GM12892 (cell line): ENCODE measurements around the gene GTF2I.
"Not testable (repeated sequence)": the region's sequence is repeated elsewhere in the genome, so short reads cannot be mapped to it uniquely, and the experiment has no call there.

Source experiments
- DNase-seq: peaks from one replicate; pipeline ENCODE4 v3.0.0; 2011; ENCODE audit not compliant: insufficient read length
- FAIRE-seq: peaks from 2 replicates; lab custom pipeline; 2011; peaks lifted over from hg19 to GRCh38; lab: Jason Lieb, UNC
- POLR2A ChIP-seq: IDR thresholded peaks from 2 replicates; pipeline ENCODE4 v1.6.1; 2011; ENCODE audit warnings: low read depth, low read length, control low read depth
- POLR2AphosphoS5 ChIP-seq: IDR thresholded peaks from 2 replicates; pipeline ENCODE4 v1.6.1; 2011; ENCODE audit warnings: low read depth, low read length, control low read depth
- TAF1 ChIP-seq: IDR thresholded peaks from 2 replicates; pipeline ENCODE4 v1.6.1; 2011; ENCODE audit warnings: low read depth, mild to moderate bottlenecking, control low read depth, low read length, borderline replicate concordance

The GTF2I gene

DNA sequence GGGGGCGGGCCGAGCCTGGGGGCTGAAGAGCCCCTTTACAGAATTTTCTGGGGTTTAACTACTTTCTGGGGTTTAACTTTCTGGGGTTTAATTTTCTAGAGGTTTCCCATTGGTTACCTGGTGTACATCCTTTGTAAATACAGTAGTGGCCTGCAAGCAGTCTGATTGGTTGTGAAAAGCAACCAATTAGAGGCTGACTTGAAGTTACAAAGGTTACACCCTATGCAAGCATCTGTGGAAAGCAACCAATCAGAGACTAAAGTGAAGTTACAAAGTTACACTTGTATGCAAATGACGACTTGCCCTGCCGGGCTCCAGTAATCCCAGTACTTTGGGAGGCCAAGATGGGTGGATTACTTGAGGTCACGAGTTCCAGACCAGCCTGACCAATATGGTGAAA, 27.4 kb downstream of the GTF2I start:
- TF ChIP-seq POLR2A, result no peak
- TF ChIP-seq POLR2AphosphoS5, result no peak
- TF ChIP-seq TAF1, result no peak
- FAIRE-seq, result no peak
- no peak for DNase-seq

DNA sequence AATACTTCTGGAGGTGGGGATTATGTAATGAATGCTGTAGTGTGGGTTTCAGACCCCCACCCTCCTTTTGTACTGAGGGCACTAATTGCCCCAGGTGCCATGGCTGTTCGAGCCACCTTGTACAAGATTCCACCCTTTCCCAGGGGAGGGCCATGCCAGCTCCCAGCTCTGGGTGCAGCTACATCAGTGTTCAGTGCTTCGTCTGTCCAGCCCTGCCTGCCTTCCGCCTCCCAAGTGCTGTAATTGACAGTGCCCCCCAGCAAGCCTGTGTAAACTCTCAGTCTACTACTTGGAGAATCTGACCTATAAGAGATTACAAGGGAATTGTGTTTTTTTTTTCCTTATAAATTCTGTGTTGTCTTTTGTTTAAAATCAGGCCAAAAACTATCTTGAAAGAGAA, 33.0 kb downstream of the GTF2I start:
- DNase-seq, result no peak
- no peak for TF ChIP-seq POLR2AphosphoS5
- no peak for TF ChIP-seq TAF1
- no peak for TF ChIP-seq POLR2A
- no peak for FAIRE-seq

DNA sequence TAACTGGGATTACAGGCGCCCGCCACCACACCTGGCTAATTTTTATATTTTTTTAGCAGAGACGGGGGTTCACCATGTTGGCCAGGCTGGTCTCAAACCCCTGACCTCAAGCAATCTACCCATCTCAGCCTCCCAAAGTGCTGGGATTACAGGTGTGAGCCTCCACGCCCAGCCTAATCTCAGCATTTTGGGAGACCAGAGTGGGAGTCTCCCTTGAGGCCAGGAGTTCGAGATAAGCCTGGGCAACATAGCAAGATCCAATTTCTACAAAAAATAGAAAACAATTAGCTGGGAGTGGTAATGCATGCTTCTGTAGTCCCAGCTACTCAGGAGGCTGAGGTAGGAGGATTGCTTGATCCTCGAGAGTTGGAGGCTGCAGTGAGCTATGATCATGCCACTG, 46.9 kb downstream of the GTF2I start:
- DNase-seq, FAIRE-seq: not testable (repeated sequence)

DNA sequence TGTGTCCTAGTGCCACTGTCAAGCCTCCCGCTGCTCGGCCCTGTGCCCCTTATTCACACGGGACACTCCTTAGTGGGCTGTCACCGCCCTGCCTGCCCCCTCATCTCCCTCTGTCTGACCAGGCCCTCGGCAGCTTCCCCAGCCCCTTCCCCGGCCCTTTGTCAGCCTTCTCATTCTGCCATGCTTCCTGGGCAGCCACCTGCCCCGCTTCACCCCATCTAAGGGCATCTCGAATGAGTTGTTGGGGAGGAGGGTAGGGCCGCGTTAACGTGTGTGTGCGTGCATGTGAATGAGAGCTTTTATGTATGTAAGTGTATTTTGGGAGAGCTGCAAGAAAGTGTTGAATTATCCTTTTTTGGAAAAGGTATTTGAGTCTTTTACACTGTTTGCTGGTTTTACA, 49.7 kb downstream of the GTF2I start:
- TF ChIP-seq TAF1, result no peak
- no peak for TF ChIP-seq POLR2A
- no peak for TF ChIP-seq POLR2AphosphoS5
- DNase-seq, result no peak
- no peak for FAIRE-seq

DNA sequence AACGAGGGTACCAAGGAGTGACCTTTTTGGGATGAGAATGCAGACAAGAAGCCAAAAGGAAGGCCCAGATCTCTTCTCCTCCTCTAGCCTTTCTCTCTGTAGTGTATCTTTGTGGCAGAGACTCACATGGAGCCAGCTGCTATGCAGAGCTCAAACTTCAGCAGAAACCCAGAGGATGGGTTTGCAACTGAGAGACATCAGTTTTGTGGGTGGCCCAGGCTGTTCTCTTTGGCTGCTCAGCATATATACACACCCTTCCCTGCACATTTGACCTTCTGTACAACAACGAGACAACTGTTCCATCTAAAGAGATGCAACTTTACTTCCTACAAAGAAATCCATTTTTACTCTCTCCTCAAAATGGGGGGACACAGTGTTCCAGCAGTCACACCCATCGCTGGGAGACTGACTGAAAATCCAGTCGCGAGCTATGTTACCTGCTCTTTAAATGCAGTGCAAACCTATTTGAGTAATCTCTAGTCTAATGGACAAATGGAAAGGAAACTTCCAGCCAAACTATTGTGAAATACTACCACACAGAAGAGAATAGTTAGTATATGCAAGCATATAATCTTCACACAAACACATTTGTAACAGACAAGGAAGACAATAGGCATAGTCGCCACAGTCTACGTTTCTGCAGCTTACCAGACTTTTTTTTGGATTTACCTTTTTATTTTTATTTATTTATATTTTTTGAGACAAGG, 51.2 kb downstream of the GTF2I start:
- TF ChIP-seq POLR2AphosphoS5 (no peak), TAF1 (no peak)
- FAIRE-seq (no peak), DNase-seq (no peak)

DNA sequence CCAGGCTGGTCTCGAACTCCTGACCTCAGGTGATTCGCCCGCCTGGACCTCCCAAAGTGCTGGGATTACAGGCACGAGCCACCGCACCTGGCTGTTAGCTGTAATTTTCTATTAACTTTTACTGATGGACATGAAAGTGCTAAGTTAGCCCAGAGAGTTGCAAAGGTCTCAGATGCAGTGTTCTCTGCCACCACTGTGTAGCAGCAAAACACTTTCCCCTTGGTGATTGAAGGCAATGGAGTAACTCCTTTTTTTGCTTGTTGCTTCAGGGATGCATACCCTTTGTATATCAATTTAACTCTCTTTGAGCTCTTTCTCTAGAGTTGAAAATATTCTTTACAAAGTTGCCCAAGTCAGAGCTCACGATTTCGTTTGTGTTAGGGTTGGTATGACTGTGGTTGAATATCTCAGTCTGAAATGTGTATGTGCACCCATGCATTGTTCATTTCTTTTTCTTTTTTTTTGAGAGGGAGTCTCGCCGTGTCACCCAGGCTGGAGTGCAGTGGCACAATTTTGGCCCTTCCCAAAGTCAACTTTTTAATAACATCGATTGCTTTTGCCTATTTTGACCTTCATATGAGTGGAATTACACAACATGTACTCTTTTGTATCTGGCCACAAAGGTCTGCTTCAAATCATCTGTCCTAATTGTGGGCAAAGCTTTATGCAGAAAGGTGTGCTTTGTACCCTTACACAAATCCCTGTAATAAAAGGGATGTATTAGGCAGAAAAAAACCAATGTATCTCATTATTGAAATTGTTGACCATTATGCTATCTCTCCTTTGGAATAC, 52.6 kb downstream of the GTF2I start:
- DNase-seq (no peak), FAIRE-seq (no peak)
- TF ChIP-seq TAF1 (no peak), POLR2A (no peak), POLR2AphosphoS5 (no peak)

DNA sequence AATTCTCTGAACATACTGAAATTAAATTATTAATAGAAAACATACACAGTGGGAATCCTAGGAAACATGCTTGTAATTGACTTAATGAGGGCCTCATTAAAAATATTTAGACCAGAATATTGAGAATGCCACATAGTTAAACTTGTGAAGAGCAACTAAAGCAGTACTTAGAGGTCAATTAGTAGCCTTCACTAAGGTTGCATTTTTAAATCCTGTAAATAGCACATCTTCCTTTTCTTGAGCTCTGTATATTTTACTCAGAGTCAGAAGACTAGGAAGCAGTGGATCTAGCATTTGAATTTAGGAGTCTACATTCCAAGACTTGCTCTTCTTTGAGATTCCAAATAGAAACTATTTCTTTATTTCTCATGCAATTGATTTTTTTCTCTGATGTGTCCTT, 56.0 kb downstream of the GTF2I start:
- DNase-seq (no peak), FAIRE-seq (no peak)
- TF ChIP-seq POLR2A, result no peak
- TF ChIP-seq POLR2AphosphoS5, result no peak
- TF ChIP-seq TAF1, result no peak

DNA sequence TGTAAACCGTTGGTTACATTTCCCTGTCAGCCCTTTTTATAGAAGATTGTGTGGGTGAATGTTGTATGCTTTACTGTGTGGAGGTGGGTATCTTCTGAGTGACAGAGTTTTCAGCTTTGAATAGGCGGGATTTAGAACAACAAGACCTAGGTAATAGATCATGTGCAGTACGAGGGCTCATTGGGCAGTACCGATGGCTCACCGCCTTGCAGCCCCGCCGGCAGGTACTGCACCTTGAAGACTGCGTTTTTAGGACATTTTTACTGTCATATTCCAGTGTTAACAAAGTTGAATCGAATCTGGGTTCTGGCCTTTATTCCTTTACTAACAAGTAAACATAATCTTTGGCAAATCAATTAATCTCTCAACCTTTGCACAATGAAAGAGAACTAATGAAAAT, 60.4 kb downstream of the GTF2I start:
- TF ChIP-seq POLR2AphosphoS5 (no peak), TAF1 (no peak), POLR2A (no peak)
- no peak for DNase-seq
- no peak for FAIRE-seq

DNA sequence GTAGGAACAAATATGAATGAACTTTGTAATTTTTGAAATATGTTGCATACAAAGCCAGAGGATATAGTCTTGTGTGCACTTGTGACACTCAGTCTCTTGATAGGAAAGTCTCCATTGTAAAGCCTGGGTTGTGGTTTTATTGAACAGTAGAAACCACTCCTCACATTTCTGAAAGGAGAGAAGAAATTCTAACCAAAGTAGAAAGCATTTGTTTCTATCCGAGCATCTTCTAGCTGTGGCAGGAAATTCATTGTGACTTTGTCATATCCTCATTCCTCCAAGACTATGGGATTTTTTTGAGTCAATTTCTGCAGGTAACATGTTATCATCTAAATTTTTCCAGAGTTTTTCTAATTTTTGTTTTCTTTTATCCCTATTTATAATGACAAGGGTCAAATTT, 60.8 kb downstream of the GTF2I start:
- FAIRE-seq, result no peak
- no peak for TF ChIP-seq POLR2A

DNA sequence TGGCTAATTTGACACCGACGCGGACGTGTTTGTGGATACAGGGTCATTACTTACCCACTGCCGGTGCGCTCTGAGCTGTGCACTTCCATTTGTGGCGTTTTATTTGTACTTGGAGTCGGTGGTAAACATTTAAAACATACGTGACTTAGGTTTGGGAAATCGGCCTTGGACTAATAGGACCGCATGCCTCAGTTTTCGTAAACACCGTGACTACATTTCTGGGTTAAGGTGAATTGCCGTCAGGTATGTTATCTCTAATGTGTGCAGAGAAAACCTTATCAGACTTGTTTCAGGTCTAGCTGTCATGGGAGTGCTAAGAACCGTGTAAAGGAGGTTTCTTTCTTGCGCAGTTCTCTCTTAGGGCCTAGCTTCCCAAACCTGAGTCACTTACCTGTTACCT, 64.6 kb downstream of the GTF2I start:
- no peak for FAIRE-seq
- TF ChIP-seq TAF1 (no peak), POLR2A (no peak), POLR2AphosphoS5 (no peak)
- no peak for DNase-seq

More for the DNA sequence above, 60.8 kb downstream of the GTF2I start:
- DNase-seq, result no peak

DNA sequence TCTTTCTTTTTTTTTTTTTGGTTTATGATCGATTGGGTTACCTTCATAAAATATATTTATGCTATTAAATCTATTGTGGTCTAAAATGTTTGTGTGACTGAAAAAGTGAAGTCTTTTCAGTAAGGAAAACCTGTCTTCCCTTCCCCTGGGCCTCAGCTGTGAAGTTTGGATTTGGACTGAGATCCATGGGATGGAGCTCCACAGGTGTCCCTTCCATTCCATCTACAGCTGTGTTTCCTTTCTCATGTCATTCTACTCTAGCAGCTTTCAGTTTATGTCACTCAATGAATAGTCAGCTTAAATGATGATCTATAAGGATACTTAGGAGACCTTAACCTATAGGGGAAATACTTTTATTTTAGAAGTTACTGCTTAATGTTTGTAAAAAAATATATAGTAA, 68.3 kb downstream of the GTF2I start:
- TF ChIP-seq TAF1 (no peak), POLR2A (no peak), POLR2AphosphoS5 (no peak)
- FAIRE-seq (no peak), DNase-seq (no peak)

DNA sequence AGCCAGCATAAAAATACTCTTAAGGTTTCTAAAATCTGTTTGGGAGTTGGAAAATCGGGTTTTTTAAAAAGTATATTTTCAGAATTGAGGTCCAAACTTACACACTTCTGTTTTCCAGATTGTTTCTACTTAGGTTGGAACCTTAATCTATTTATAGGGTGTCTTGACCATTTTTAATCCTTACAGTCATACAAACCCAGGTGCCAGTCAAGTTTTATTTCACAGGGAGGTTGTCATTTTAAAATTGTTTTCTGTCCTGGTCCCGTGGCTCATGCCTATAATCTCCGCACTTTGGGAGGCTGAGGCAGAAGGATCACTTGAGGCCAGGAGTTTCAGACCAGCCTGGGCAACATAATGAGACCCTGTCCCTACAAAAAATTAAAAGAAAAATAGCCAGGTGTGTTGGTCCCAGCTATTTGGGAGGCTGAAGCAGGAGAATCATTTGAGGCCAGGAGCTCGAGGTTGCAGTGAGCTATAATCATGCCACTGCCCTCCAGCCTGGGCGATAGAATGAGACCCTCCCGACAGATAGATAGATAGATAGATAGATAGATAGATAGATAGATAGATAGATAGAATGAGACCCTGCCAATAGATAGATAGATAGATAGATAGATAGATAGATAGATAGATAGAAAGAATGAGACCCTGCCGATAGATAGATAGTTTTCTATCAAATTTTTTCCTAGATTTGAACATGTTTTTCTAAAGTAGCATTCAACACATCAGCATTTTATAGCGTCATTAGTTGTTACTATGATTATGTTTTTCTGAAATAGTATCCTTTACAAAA, 69.0 kb downstream of the GTF2I start:
- DNase-seq (no peak), FAIRE-seq (no peak)
- TF ChIP-seq POLR2A (no peak), TAF1 (no peak), POLR2AphosphoS5 (no peak)

DNA sequence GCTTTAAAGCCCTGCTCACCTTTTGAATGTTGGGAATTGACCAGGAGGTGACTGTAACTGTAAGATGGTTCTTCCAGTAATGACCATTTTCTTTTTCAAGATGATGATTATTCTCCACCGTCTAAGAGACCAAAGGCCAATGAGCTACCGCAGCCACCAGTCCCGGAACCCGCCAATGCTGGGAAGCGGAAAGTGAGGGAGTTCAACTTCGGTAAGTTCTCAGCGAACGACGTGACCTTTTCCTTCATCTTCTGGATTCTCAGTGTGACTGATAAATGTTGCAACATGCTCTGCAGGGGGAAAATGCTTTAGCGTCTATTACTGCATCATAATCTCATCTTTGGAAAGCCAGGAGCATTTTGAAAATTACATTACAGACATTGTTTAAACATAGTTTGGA, 71.2 kb downstream of the GTF2I start:
- FAIRE-seq, DNase-seq: not testable (repeated sequence)

DNA sequence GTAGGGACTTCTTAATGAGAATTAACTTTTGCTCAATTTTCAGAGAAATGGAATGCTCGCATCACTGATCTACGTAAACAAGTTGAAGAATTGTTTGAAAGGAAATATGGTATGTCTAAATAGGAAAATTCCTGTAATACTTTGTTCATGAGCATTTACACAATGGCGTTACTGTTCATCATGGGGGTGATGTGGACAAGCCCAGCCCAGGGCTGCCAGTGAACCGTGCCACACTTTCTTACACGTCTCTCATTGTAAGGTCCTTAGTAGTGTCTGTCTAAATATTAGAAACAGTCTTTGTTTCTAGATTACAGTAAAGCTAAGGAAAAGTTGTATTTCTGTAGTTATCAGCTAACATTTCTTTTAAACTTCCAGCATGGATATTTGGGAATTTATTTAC, 72.7 kb downstream of the GTF2I start:
- FAIRE-seq, DNase-seq: not testable (repeated sequence)

DNA sequence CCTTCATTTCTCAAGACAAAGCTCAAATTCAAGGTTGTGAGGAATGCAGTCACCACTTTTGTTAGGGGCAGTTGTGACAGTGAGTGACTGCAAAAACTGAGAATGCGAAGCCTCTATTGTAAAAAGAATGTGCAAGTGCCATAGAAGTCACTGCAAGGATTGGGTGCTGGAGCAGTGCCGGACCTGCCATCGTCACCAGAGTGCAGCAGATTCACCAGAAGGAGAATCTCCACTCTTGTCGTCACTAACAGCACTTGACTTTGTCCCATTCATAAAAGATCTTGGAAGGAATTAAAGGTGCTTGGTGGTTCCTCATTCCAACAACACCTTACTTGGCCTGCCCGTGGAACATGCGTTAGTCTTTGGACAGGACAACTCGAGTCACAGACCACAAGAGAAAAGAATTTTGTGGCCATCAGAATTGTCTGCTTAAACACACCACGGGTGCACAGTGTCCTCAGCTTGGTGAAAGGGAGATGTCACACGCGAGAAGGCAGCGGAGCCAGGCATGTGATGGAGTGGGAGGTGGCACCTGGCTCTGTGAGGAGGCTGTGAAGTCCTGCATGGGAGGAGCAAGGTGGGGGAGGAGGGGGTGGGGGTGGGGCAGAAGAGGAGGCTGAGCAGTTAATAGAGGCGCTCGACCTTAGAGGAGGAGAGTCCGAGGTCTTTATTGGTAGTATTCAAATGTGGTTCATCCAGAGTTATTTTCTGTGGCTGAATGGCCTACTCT, 82.6 kb downstream of the GTF2I start:
- not testable (repeated sequence) for DNase-seq, FAIRE-seq

DNA sequence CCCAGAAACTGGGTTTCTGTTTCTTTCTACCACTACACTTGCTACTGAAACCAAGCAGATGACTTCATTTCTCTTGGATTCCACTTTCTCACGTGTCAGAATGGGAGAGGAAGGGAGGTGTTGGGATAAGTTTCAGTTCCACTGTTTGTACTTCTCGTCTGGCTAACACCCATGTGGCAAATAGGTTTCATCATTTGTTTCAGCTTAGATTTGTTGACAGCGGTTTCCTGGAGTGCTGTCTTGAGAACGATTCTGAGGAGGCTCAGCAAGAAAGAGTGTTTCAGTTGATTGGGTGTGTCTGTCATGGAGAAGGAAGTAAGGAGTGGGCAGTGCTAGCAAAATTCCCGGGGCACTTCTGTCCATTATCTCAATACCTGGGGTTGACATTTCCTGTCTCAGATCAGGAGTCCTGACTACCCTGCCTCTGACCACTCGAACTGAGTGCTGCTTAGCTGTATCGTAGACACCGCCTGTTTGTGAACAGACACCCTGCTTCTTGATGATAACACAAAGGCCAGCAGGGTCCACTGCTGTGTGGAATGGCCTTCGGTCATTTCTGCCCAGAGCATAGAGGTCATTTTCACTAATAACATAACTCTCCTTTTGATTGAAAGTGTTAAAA, 86.5 kb downstream of the GTF2I start:
- FAIRE-seq, DNase-seq: not testable (repeated sequence)
